Left renal cortex interstitium (tissue), 4 donors: Measurements from ENCODE around the gene SLC12A5. TPM values are rescaled to one million over a fixed set of nuclear protein-coding genes. Genes with fewer than 3 reads are reported as not detected.
A peak's percentile ranks its signal among the peaks of the same experiment; 100 is the strongest.

ENCODE experiments used
- DNase-seq, 4 donors: peaks; one replicate each; pipeline ENCODE4 v3.0.0-alpha.2; 2013; ENCODE audit warnings: low read depth in 4 of 4, low spot score in 2 of 4, missing footprints in 1 of 4
- polyA plus RNA-seq, 4 donors: library from polyadenylated mRNA; unstranded; fragments of 120-200 nt; gene quantifications; one replicate each; pipeline ENCODE4 v1.2.1, GENCODE V29; 2013; ENCODE audit not compliant: insufficient read length in 4 of 4

The SLC12A5 gene
- polyA plus RNA-seq, 4 donors, result 1.5 to 3.2 (median 1.7) TPM

DNA sequence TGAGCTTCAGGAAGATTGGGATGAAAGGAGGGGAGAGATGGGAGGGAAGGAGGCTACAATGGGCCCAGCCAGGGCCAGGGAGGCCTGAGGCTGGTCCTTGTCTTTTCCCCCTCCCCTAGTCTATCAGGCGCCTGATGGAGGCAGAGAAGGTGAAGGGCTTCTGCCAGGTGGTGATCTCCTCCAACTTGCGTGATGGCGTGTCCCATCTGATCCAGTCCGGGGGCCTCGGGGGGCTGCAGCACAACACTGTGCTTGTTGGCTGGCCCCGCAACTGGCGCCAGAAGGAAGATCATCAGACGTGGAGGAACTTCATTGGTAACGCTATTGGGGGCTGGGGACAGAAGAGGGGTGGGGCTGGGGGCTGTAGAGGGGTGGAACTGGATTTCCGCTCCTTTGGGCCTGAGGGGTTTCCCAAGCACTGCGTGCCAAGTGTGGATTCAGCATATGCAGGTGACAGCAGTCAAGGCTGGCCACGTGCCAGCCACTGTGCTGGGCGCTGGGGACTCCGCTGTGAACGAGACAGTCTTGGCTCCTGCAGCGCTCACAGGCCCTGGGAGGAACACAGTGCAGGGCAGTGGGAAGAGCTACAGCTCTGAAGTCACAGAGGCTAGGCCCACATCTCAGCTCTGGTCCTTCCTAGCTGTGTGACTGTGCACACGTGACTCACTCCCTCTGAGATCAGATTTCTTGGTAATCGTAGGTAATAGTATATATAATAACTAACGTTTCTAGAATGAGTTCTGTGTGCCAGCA is 22.7 kb downstream of the SLC12A5 start:
- no peak for DNase-seq

DNA sequence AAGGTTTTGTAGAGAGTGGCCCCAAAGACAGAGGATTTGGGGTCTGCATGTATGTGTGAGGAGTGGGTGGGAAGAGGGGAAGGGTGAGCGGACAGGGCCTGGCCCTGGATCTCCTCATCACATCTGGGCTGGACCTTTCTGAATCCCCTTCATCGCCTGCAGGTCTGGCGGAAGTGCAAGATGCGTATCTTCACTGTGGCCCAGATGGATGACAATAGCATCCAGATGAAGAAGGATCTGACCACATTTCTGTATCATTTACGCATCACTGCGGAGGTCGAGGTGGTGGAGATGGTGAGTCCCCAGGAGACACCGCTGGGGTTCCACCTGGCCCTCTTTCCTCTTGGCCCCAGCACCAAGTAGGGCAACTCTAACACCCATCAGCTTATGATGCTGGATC is 24.4 kb downstream of the SLC12A5 start:
- no peak for DNase-seq

DNA sequence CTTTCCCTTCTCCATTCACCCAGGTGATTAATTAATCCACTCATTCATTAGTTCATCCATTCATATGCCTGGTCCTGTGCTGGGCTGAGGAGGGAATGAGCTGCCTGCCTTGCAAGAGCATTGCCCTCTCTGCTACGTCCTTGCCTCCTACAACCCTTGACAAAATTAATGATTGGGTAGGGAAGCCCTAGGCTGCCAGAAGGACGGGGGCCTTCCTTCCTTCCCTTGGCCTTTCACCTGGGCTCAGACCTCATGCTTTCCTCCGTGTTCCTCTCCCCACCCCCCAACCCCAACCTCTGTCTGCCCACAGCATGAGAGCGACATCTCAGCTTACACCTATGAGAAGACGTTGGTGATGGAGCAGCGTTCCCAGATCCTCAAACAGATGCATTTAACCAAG is 25.6 kb downstream of the SLC12A5 start:
- DNase-seq, result no peak

DNA sequence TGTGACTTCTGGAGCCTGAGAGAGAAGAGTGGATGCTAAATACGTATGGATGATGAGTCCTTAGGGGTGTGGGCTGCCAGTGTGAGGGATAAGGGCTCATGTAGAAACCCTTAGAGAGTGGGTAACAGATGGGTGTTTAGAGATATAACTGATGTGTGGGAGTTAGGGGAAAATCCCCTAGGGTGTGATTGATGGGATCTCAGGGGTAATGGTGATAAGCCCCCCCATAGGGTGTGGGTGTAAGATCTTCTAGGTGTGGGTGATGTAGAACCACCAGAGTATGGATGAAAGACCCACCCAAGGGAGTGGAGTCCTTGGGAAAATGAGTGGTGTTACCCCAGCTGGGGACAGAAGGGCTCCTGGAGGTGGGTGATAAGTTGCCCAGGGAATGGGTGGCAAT is 26.3 kb downstream of the SLC12A5 start:
- DNase-seq, result no peak

DNA sequence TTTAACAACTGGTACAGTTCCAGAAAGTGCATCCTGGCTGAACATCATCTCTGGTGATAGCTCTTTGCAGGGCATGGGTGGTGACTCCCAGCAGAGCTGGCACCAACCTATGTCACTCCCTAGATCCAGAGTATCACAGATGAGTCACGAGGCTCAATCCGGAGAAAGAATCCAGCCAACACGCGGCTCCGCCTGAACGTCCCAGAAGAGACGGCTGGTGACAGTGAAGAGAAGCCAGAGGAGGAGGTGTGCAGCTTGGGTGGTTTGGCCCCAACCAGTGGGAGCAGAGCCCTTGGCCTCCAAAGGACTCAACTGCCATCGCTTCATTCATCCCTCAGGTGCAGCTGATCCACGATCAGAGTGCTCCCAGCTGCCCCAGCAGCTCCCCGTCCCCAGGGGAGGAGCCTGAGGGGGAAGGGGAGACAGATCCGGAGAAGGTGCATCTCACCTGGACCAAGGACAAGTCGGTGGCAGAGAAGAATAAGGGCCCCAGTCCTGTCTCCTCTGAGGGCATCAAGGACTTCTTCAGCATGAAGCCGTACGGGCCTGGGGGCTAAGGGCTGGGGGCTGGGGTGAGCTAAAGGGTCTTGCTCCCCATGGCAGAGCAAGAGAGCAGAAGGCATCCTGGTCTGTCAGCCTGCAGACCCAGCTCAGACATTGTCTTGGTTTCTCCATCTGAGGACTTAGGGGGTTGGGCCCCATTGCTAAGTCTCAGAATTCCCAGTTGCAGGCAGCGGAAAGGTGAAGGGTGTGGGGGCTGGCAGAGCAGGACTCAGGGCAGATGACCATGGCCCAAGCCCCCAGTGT is 27.2 kb downstream of the SLC12A5 start:
- DNase-seq, result no peak

DNA sequence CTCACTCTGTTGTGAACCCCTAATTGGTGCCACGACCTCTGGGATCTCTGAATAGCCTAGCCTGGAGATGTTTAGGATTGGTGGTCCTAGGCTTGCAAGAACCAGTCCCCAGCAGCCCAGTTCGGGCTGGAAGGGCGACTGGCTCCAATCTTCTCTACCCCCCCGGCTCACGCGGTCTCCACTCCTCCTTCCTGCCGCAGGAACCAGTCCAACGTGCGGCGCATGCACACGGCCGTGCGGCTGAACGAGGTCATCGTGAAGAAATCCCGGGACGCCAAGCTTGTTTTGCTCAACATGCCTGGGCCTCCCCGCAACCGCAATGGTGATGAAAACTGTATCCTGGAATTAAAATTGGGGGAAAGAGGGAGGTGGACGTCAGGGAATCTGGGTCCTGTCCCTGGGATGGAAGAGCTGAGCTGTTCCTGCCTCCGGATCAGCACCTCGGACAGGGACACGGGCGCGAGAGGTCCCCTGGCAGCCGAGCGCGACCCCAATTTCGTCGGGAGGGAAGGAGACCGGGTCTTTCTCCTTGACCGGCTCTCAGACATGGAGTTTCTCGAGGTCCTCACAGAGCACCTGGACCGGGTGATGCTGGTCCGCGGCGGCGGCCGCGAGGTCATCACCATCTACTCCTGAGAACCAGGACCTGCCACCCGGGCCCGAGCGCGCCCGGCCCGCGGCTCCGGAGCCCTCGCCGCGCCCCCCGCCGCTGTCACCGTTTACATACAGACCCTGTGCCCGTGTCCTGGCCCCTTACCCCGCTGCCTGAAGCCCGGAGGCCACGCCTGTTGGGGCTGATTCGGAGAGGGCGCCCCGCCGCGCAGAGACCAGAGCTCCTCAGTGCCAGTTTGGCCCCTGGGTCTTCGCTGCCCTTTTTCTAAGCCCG is 28.2 kb downstream of the SLC12A5 start:
- DNase-seq, result peak in 3 of 4 donors; percentile 52 to 73 (median 55)

DNA sequence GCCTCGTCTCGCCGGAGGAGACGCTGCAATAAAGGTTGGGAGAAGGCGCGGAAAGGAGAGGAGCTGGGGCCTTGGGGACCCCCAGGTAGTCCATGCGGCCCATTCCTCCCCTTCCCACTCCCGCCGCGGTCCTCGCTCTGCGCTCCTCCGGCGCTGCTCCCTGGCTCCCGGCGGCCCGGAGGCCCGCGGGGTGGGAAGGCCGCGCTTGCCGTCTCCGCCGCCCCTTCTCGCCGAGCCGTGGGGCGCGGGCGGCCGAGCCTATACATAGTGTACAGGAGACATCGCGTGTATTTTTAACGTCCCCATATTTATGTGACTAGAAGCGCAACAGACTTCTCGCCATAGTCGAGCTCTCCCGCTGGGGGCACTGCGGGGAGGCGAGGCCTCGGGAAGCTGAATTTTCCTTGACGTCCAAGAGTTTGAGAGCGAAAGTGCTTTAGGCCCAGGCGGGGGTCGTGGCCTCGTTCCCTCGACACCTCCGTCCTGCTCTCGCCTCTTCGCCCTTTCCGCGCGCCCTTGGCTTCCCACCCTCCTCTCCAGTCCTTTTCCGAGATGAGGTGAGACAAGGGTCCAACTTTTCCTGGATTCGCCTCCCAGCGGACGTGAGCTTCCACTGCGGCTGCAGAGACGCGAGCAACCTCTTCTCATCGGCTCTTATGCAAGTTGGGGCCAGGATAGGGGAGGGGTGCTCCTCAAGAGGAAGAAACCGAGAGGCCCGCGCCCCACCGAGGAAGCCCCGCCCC is 29.0 kb downstream of the SLC12A5 start:
- DNase-seq, result peak in 2 of 4 donors; percentile 6 to 23

DNA sequence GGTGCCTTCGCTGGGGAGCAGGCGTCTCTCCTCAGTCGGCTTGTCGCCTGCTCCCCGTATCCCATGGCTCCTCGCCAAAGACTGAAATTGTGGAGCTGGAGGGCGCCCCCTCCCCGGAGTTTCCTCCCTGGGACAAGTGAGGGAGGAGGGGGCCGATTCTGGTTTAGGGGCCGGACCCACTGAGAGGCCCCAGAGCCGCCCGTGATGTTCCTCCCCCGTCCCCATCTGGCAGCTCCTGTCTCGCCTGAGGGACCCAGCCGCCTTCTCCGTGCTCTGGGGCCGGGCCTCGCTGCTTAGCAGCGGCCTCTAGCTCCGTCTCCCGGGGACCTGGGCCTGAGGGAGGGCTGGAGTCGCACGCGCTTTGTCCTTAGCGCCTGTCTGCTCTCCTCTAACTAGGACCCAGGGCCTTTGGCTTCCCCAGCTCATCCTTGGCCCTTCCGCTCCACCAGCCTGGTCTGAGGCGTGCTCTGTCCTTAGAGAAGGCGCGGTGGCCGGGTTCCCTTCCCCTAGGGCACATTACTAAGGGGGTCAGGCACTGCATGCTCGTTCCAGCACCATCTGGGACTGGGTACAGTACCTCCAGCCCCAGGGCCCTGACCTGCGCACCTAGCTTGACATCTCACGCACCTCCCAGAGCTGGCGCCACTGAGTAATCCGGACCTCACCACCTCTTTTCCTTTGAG is 29.7 kb downstream of the SLC12A5 start:
- DNase-seq, result peak in 1 of 4 donors; percentile 16

DNA sequence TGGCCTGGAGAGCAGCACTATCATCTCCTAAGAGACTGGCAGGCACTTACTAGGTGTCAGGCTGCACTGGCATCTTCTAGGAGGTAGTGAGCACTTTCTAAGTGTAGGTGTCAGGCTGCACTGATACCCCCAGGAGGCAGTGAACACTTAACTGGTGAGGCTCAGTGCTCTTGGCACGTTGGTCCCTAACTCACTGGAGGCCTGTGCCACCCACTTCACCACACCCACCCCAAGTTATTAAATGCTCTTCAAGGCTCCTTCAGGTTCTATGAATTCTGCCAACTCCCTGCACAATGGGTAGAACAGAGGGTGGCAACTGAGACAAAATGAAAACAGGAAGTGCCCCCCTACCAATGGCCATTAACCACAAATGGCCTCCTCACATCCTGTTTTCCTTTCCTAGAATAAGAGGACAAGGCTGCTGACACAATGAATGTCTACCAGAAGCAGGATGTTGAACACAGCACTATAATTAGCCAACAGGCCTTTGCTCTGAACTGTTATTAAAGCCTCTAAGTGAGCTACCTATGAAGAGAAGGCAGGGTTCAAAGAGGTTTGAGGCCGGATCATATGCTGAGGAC is 31.4 kb downstream of the SLC12A5 start:
- no peak for DNase-seq

DNA sequence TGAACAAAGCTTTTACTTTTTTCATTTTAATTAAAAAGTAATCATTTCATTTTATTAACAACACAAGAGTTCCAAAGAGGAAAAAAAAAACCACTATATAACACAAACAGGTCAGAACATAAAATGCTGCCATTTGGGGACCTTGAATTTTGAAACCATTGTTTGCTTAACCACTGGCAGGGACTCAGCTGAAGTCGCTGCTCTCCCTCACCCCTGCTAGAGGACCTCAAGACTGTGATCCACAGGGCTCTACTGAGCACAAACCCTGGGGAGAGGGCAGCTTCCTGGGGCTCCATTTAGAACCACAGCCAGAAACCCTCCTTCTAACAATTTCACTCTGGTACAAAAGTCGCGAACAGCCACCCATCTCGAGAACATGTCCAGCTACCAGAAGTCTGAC is 32.0 kb downstream of the SLC12A5 start:
- no peak for DNase-seq

DNA sequence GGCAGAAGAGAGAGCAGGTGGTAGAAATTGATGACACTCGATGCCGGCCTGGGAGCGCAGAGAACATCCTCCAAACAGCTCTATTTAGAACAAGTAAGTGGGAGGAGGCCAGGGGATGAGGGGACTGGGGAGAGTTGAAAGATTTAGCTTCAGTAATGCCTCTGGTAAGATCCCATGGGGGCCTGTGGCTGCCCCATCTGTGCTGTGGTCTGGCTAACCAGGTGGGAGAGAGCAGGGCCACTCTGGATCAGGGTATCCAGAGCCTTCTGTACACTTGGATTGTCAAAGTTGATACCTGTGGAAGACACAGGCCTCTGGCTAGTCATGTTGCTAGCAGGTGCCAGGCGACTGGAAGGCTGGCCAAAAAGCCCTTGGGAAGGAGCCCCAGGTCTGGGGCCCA is 33.1 kb downstream of the SLC12A5 start:
- no peak for DNase-seq

DNA sequence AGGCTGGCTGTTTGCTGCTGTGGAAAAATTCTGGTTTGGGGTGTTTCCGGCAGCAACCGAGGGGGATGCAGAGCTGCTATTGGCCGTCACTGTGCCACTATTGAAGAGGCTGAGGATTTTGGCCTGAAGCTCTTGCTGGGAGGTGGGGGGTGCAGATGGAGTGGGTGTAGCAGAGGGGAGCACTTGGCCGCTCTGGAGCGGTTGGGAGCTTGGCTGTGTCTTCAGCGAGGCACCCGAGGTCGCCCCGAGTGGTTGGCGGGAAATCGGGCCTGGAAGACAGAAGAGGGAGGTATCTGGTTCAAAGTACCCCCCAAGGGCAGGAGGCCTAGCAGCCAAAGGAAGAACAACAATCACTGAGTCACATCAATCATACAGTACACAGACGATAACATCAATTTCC is 33.6 kb downstream of the SLC12A5 start:
- no peak for DNase-seq

DNA sequence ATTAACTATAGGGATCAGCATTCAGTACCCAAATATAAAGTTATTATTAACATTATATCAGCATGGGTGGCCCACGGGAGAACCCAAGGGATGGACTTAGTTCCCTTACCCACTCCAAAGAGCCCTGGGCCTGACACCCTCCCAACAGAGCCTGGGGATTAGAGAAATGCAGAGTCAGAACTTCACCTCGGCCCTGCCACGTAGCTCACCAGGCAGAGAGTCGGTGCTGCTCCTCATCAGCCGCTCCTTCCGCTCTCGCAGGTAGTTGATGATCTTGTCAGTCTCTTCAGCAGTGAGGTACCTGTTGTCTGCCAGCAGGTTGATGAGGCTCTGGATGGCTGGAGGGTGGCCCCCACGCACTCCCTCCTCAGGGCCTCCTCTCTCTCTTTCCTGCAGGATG is 34.1 kb downstream of the SLC12A5 start:
- no peak for DNase-seq

DNA sequence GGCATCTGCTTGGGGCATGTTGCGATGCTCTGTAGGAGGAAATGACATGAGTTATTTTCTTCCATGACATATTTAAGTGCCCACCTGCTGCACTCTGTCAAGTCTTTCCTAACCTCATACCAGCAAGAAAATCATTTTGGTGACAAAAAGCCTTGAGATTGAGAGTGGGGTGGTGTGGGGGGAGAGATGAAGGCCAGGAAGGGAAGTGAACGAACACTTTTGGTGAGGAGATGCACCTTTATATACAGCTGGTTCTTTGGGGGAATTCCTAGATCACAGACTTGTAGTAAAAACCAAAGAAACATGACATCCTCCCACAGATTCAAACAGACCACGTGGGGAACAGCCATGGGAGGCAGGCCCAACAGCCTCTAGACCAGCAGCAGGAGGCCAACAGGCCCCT is 34.6 kb downstream of the SLC12A5 start:
- DNase-seq, result no peak

DNA sequence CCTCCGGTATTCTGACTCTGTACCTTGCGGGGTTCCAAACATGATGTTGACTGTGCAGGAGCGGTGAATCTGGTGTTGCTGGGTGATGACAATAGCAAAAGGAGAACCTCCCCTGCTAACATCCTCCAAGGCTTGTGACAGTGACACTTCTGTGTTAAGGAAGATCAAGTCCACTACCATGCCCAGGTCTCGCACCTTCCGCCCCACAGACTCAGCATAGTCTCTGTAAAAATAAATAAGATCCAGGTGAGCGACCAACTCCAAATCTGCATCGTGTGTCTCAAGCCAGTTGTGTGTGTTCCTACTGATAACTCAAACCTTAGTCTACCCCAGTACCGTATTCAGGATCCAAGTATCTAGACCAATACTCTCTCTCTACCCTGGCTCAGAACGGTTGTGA is 36.0 kb downstream of the SLC12A5 start:
- DNase-seq, result no peak

DNA sequence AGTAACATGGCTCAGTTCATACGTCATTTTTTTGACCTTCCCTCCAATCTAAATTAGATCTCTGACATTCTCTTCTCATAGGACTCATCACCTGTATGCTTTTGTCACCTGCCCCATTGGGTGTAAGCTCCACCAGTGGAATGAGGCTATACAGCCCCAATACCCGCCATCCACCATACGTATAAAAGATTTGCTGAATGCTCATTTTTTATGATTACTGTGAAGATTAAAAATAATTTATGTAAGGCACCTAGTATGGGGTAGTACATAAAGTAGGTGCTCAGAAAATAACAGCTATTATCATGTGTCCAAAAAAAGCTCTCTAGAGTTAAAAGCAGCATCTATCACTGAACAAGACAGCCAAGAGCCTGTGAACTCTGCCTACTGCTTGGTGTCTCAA is 36.7 kb downstream of the SLC12A5 start:
- DNase-seq, result no peak

DNA sequence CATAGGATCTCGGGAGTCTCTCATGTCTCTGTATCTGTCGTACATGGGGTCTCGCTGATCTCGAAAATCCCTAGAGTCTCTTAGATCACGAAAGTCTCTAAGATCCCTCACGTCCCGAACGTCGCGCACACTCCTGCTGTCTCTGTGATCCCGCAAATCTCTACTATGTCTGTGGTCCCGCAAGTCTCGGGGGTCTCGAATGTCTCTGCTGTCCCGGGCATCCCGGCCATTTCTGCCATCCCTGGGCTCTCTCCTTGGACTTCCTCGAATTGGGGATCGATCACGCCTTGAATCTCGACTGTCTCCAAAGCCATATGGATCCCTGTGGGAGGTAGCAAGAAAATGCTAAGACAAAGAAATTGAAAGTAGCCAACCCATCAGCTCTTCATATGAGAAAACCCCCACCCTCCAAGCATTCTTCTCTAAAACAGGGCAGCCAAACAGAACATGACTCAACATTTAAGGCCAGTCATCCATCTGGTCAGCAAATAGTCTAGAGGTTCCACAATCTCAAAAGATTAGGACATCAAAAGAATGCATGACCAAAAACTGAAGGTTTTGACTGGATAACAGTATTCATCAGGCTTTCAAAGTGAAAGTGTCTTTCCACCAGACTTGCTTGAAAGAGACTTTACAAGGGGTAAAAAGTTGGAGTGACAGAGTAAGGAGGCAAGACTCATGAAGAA is 41.3 kb downstream of the SLC12A5 start:
- no peak for DNase-seq

DNA sequence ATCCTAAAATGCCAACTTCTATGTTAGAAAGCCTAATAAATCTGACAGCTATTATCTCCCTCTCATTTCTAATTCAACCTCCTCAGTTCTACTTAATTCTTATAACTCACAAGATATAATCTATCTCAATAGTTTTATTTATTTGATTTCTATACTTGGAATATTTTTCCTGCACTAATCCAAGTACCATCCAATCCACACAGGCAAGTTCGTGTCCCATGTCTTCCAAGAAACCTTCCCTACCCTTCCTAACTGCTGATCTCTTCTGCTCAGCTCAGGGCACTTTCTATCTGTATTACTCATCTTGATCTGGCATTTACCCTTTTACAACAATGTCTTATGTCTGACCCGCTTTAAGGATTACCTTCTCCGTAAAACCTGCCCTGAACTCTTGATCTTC is 42.6 kb downstream of the SLC12A5 start:
- no peak for DNase-seq

DNA sequence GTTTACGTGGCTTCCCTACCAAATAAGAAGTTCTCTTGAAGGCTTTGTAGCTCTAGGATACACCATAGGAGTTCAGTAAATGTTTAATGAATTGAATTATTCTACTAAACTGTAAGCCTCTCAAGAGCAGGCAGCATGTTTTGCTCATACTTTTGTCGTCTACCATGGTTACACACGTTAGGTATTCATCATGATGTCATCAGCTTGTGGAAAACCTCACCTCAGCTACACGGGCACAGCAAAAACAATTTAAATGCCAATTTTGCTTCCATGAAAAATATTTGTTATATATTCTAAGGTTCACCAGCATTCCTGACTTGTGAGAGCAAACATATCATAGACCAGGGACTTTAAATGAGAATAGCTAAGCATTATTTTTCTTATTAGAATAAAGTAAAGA is 44.0 kb downstream of the SLC12A5 start:
- no peak for DNase-seq
